Activated CD4-positive, alpha-beta T cell treated with anti-CD3 and anti-CD28 coated beads, Interleukin-2, amount 50 U/mL, for 16 hours (primary cell): ENCODE results near the gene MED12L.
"Not testable (repeated sequence)": the region's sequence is repeated elsewhere in the genome, so short reads cannot be mapped to it uniquely, and the experiment has no call there.

Experiments used
- DNase-seq: peaks from one replicate; pipeline ENCODE4 v3.0.0-alpha.2; 2020

Gene MED12L

GRCh38 chr3:151216641-151217607, 131.5 kb downstream of the MED12L start:
- DNase-seq = no peak

GRCh38 chr3:151218136-151218535, 132.7 kb downstream of the MED12L start:
- DNase-seq = no peak

GRCh38 chr3:151219056-151219455, 133.6 kb downstream of the MED12L start:
- no peak for DNase-seq

DNA sequence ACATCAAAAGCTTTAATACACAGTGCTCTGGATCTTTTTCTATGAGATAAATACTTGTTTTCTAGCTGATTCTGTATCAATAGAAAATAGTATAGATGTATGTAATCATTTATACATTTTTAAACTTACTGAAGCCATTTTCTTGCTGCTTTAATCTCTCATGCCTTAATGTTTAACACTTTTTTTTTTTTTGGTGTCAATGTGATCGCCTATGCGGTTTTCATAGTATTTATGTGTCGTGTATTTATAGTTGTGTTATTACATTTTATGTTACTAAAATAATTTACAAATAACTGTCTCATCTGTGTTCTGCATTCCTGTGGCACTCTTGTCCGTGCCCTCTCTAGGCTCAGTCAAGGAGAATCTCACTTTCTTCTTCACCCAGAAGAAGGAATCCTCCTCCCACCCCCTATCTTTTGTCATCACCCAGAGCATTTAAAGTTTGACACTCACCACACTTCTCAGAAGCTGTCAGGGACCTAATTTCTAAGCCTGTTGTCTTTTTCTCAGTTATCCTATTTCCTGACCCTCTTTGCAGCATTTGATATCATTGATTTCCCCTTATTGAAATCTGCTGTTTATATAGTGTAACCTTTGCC, 138.9 kb downstream of the MED12L start:
- DNase-seq = no peak

DNA sequence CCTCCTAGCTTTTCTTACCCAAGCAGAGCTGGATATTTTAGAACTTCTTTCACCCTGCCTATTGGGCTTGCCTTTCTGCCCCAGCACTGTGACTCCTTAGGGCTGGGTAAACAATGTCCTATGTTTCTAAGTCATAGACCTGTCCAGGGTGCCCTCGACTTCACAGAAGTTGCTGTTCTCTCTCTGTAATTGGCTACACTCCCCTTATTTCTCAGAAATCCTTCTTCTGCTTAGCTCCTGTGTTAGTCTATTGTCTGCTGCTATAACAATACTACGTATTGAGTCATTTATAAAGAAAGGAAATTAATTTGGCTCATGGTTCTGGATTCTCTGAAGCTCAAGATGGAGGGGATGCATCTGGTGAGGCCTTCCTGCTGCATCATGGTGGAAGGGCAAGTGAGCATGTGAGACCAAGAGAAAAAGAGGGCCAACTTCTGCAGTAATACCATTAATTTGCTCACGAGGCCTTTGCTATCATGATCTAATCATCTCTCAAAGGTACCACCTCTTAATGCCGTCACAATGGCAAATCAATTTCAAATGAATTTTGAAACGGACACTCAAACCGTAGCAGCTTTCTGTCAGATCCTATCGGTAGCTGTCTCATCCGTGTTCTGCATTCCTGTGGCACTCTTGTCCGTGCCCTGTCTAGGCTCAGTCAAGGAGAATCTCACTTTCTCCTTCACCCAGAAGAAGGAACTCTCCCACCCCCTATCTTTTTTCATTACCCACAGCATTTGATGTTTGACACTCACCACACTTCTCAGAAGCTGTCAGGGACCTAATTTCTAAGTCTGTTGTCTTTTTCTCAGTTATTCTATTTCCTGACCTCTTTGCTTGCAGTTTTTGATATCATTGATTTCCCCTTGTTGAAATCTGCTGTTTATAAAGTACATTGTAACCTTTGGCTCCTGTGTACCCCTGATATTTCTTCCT, 139.8 kb downstream of the MED12L start:
- DNase-seq = no peak

GRCh38 chr3:151226088-151226563, 140.7 kb downstream of the MED12L start:
- DNase-seq = no peak

GRCh38 chr3:151226825-151227224, 141.4 kb downstream of the MED12L start:
- no peak for DNase-seq

DNA sequence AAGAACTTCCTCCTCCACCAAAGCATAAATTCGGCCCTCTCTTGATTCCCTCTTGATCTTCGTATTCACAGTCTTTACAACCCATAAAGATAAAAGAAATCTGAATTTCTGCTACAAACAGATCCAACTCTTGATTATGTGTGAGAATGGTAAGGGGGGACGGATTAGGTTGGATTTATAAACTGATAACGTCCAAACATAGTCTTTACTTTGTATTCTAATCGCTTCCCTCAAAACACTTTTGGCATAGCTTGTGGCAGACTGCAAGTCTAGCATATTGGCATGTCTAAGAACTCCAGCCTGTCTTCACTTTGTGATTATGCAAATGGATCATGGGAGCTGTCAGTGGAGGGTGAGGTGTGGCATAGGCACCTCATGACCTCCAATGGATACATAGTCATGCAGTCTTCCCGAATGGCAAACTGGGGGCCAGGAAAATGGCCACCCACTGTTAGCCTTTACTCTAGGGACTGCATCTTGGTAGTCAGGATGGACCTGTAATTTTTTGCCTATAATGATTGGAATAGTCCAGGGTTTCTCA, 141.9 kb downstream of the MED12L start:
- DNase-seq = no peak

DNA sequence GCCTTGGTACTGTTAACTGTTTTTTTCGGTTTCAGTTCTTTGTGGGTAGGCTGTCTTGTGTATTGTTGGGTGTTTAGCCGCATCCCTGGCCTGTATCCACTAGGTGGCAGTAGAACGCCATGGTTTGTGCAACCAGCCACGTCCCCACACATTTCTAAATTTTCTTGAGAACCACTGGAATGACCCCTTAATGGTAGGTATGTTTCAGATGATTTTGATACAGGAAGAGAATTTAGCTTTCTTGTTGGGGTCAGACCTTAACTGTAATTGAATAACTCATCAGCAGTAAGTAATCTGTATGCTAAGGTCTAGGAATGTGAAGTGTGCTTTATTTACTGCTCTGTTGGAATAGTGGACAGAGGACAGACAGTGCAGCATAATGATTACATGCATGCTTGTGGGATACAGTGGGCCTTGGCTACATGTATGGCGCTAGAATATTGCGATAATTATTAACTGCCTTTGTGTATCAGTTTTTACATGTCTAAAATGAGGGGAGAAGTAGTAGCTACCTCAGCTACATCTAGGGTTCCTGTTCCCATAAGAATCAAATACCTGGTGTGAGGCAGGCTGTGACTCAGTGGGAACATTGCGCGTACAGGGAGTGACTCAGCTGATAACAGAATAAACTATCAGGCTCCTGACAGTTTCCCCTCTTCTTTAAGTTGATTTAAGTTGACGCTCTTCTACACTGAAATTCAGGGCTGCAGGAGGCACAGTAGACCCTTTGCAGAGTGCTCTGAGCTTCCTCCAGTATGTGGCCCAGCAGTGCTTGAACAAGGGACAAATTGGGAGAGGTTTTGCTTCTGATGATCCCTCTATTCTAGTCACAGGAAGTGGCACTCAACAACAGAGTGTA, 142.6 kb downstream of the MED12L start:
- peak; percentile 87 for DNase-seq

DNA sequence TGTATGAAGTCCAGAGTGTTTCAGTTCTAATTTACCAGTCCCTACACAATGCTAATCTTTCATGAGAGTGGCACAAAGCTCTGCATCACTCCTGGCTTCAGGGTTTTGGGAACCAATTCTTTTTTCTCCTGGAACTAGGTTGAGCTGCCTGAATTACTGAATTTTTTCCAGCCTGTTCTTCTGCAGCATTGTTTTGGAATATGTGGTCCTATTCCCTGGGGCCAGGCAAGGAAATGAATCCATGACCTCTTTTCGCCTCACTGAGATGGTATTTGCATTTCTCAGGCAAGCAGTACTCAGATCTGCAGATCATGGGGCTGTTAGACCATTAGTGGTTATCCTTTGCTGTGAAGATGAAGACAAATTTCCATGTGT, 143.2 kb downstream of the MED12L start:
- no peak for DNase-seq

DNA sequence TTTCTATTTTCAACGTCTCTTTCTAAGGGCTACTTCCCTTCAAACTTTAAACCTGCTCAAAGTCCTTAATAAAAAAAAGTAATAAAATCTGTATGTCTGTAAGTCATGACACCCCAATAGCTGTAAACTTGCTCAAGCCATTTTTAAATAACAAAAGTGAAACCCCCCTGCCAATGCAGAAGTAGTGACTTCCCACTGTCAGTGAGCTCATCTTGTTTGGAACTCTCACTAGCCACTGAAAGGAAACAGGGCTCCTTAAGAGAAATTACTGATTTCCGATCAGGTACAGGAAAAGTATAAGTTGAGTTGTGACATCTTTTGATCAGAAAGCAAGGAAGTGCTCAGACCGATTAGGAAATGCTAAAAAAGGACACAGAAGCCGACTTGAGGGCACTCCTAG, 145.2 kb downstream of the MED12L start:
- peak; percentile 45 for DNase-seq

DNA sequence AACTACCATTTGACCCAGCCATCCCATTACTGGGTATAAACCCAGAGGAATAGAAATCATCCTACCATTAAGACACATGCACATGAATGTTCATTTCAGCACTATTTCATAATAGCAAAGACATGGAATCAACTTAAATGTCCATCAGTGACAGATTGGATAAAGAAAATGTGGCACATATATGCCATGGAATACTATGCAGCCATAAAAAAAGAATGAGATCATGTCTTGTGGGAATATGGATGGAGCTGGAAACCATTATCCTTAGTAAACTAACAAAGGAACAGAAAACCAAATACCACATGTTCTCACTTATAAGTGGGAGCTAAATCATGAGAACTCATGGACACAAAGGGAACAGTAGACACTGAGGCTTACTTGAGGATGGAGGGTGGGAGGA, 146.9 kb downstream of the MED12L start:
- DNase-seq = not testable (repeated sequence)

DNA sequence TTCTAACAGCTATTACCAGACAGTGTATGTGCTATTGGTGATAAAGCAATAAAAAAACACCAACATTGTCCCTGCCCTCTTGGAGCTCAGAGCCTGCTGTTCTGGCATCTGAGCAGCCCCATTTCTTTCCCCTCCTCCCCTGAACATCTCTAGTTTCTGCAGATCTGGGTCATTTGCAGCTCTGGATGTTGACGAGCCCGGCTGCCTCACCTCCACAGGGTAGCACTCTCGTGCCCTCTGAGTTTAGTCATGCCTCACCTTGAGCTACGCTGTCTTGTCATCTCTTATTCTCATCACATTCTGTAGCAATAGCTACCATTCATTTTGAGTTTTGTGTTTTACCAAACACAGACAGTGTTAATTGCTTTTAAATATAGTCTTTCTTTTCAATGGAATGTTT, 147.5 kb downstream of the MED12L start:
- no peak for DNase-seq

DNA sequence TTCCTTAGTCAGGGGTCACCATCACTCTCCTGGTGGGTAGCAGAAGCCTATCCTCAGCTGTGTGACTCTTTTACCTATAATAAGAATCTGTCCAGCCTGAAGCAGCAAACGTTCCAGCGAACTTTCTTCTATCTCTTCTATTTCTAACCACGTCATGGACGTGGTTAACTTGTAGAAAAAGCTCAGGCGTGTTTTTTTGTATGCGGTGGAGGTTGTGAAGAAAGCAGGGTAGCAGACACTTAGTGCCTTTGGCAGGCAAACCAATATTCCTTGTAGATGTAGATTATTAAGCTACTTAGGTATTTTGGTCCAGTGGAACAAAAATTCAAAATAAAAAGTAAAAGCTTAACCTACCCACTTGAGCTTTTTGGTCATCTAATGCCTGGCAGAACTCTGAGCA, 149.4 kb downstream of the MED12L start:
- DNase-seq = no peak

GRCh38 chr3:151236316-151236715, 150.9 kb downstream of the MED12L start:
- DNase-seq = no peak

DNA sequence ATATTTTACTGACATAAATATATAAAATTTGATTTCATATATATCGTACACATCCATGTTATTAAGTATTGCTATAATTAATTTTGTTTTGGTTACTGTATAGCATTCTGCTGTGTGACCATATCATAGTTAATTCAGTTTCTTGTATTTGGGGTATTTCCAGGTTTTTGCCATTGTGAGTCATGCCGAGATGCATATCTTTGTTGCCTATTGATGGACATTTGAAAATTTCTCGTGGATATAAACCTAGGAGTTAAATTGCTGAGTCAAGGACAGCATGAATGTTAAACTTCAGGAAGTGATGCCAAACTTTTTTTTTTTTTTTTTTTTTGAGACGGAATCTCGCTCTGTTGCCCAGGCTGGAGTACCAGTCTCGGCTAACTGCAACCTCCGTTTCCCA, 151.3 kb downstream of the MED12L start:
- DNase-seq = no peak

DNA sequence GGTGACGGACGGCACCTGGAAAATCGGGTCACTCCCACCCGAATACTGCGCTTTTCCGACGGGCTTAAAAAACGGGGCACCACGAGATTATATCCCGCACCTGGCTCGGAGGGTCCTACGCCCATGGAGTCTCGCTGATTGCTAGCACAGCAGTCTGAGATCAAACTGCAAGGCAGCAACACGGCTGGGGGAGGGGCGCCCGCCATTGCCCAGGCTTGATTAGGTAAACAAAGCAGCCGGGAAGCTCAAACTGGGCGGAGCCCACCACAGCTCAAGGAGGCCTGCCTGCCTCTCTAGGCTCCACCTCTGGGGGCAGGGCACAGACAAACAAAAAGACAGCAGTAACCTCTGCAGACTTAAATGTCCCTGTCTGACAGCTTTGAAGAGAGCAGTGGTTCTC, 156.5 kb downstream of the MED12L start:
- DNase-seq = not testable (repeated sequence)

DNA sequence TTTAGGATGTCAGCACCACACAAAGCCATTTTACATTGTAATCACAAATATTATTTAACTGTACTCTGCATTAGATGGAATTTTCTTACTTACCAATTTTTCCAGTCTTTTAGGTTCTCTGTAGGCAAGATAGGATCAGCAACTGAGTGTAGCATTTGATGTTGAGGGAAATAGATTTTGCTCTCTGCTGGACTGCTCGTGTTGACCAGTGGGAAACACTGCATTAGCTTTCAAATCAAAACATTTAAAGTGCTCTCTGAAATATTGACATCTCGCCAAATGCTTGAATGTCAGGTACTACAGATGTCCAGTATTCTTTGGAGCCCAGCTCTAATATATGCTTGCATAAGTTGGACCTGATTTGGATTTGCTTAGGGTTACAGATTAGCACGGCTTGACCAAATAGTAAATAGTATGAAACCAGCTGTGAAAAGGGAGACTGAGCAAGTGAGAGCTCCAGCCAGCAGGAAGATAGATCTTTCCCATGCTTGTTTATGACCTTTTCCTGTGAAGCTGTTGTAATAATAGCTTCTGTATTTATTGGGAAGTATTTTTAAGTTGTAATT, 163.4 kb downstream of the MED12L start:
- no peak for DNase-seq

DNA sequence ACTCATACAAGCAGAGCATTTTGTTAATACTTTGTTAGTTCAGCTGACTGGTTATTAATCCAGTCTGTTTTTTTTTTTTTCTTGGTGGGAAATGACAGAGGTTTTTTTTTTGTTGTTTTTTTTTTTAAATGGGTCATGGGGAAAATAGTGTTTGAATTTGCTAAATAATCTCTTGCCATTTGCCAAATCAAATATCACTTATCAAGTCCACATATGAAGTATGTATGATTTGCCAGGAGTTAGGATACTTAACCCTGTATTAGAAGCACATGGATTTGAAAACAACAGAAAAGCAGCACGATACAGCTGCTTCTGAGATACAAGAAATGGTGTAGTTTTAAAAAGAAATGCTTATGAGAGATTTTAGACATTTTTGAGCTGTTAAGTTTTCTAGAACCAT, 171.3 kb downstream of the MED12L start:
- no peak for DNase-seq

DNA sequence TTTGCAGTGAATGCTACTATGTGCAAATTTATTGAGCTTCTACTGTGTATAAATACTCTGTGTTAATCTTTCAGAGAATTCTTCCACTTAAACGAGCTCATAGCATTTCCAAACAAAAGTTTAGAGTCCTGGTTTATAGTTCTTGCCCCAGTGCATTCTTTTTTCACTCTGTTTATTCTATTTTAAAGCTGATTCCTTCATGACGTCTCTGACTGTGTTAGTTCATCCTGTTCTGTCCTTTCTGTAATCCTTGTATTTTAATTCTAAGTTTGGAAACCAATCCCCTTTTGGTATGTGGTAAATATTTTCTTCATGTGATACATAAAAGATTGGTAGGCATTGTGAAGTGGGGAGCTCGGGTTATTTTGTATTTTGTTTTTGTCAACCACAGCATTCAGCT, 174.2 kb downstream of the MED12L start:
- DNase-seq = no peak

DNA sequence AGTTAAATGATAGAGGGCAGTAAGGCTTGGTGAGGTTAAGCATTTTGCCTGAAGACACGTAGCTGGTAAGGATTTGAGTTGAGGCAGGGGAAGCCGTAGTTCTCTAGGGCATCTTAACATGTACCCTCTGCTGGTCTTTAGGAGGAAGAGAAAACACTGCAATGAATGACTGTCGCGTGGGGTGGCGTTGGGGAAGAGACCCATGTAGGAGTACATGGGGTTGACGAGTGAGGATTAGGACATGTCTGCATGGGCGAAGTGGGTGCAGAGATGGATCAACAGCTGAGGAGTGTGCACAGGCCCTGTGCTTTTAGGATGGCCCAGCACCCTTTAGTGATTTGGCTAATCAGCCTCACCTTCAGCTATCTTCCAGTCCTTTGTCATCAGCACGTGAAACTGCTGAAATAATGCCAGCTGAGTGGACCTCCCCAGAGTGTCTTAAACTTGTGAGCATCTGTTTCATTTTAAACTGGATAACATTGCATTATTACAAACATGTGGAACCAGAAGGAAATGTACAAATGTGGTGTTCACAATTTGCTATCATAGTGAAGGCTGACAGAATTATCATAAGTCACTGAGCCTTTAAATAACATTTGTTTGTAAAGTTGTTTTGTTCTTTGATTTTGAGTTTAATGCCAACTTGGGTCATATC, 177.5 kb downstream of the MED12L start:
- no peak for DNase-seq
